Gastroesophageal sphincter (tissue), 4 donors: ENCODE data around the gene EIF5A. TPM values are rescaled to one million over a fixed set of nuclear protein-coding genes. Genes with fewer than 3 reads are reported as not detected.
"Not testable (repeated sequence)": the region's sequence is repeated elsewhere in the genome, so short reads cannot be mapped to it uniquely, and the experiment has no call there.

Experiments
- ATAC-seq: fragments of 150-250 bp; one replicate; pipeline ENCODE4 v1.9.1; 2016; ENCODE audit warnings: mild to moderate bottlenecking, moderate library complexity
- H3K27ac ChIP-seq, 4 donors: fragments of 200-600 bp; sonication (generic) in 3 of 4; 1 replicate in 3 of 4; 2 replicates in 1 of 4; pipeline ENCODE4 v1.5.1; 2016 to 2019
- H3K27me3 ChIP-seq: fragments of 200-600 bp; sonication (generic); one replicate; pipeline ENCODE4 v1.5.1; 2019
- H3K36me3 ChIP-seq, 2 donors: fragments of 200-600 bp; sonication (generic); one replicate each; pipeline ENCODE4 v1.5.1; 2019; ENCODE audit warnings: control low read depth in 1 of 2
- H3K4me1 ChIP-seq, 3 donors: fragments of 200-600 bp; sonication (generic); 1 replicate in 2 of 3; 2 replicates in 1 of 3; pipeline ENCODE4 v1.5.1; 2016 to 2019; ENCODE audit warnings: control low read depth in 2 of 3
- H3K4me3 ChIP-seq, 2 donors: fragments of 200-600 bp; sonication (generic); one replicate each; pipeline ENCODE4 v1.5.1; 2019; ENCODE audit warnings: mild to moderate bottlenecking in 1 of 2, moderate library complexity in 1 of 2
- H3K9me3 ChIP-seq, 3 donors: fragments of 200-600 bp; sonication (generic); one replicate each; pipeline ENCODE4 v1.5.1; 2017 to 2019; ENCODE audit warnings: control low read depth in 2 of 3
- CTCF ChIP-seq, 4 experiments: fragments of 200-600 bp in 2 of 4; fragments of 450-650 bp in 2 of 4; sonication (generic) in 1 of 4; IDR thresholded peaks; one replicate each; pipeline ENCODE4 v1.5.1; 2017 to 2019; ENCODE audit warnings: antibody characterized with exemption in 4 of 4, mild to moderate bottlenecking in 2 of 4, moderate library complexity in 2 of 4
- EP300 ChIP-seq: sonication (generic); formaldehyde crosslinking; IDR thresholded peaks from one replicate; pipeline ENCODE4 v1.6.1; 2017; ENCODE audit warnings: antibody characterized with exemption, mild to moderate bottlenecking
- POLR2A ChIP-seq, 2 donors: fragments of 450-650 bp; IDR thresholded peaks; one replicate each; pipeline ENCODE4 v1.6.1; 2017; ENCODE audit warnings: antibody characterized with exemption in 2 of 2, mild to moderate bottlenecking in 2 of 2, moderate library complexity in 1 of 2
- POLR2AphosphoS5 ChIP-seq: sonication (generic); formaldehyde crosslinking; IDR thresholded peaks from one replicate; pipeline ENCODE4 v1.6.1; 2017; ENCODE audit warnings: antibody characterized with exemption
- WGBS, 2 donors: methylation state at CpG; one replicate each; pipeline ENCODE4 v1.1.5; 2018; ENCODE audit warnings: low coverage in 1 of 2; 5-methylcytosine and 5-hydroxymethylcytosine counted together
- total RNA-seq, 4 donors: library from RNA; depleted of rRNA; stranded (reverse); fragments of >200 nt; gene quantifications; one replicate each; pipeline ENCODE4 v1.1.0, GENCODE V29; 2016

The EIF5A gene
- total RNA-seq, 4 donors from 2014 or later: 145 to 233 (median 183) TPM

GRCh38 chr17:7332111-7332510, 24.7 kb downstream of the EIF5A start:
- TF ChIP-seq CTCF (IDR thresholded peaks at IDR 0.05) (no peak), EP300 (no peak), POLR2AphosphoS5 (no peak), POLR2A (IDR thresholded peaks at IDR 0.05) (no peak)
- H3K27ac ChIP-seq: no peak overlapping the region
- H3K27me3 ChIP-seq: peaks cover 37% of the 10 kb centered on the region
- H3K36me3 ChIP-seq: peaks cover 0 to under 1% of the 10 kb centered on the region in 2 donors
- H3K4me1 ChIP-seq: peaks cover 0 to 29% (median 14%) of the 10 kb centered on the region in 3 donors
- no peaks in the 10 kb centered on the region for H3K9me3 ChIP-seq
- WGBS, 2 donors: 33 to 40% methylated on average over 2 to 3 of the region's 7 CpGs
- ATAC-seq: no peak
- no peak overlapping the region for H3K4me3 ChIP-seq

GRCh38 chr17:7332600-7333069, 25.2 kb downstream of the EIF5A start:
- not testable (repeated sequence) for H3K4me3 ChIP-seq, H3K9me3 ChIP-seq, H3K27ac ChIP-seq, ATAC-seq, H3K36me3 ChIP-seq
- H3K4me1 ChIP-seq: peaks cover 0 to 23% (median 14%) of the 10 kb centered on the region in 3 donors
- WGBS, 2 donors: 34 to 66% methylated on average over 8 to 13 of the region's 14 CpGs
- peaks cover 40% of the 10 kb centered on the region for H3K27me3 ChIP-seq

GRCh38 chr17:7334938-7335538, 27.6 kb downstream of the EIF5A start:
- 80% methylated on average over 2 of the region's 3 CpGs; no CpG with 5 or more reads in 1 of the 2 donors for WGBS, 2 donors
- H3K4me1 ChIP-seq: peaks cover 0 to 10% (median 6%) of the 10 kb centered on the region in 3 donors
- no peak for TF ChIP-seq POLR2A (IDR thresholded peaks at IDR 0.05)
- no peak overlapping the region for H3K27ac ChIP-seq
- H3K9me3 ChIP-seq: no peaks in the 10 kb centered on the region
- ATAC-seq: no peak
- H3K27me3 ChIP-seq: peaks cover 58% of the 10 kb centered on the region
- no peak overlapping the region for H3K4me3 ChIP-seq
- no peaks in the 10 kb centered on the region for H3K36me3 ChIP-seq

- not testable (repeated sequence) for ATAC-seq, H3K36me3 ChIP-seq, H3K4me3 ChIP-seq, H3K27ac ChIP-seq, H3K9me3 ChIP-seq, H3K4me1 ChIP-seq
- 44 to 73% methylated on average over 3 to 13 of the region's 13 CpGs for WGBS, 2 donors
- H3K27me3 ChIP-seq: peaks cover 63% of the 10 kb centered on the region
Observed at GRCh38 chr17:7335765-7336164, 28.3 kb downstream of the EIF5A start.

GRCh38 chr17:7336240-7337175, 29.1 kb downstream of the EIF5A start, which contains the start of gene ACAP1:
TSS of gene ACAP1 (plus strand) at chr17:7336529. CDS start at chr17:7336735, 206 bp downstream.
- Histone ChIP-seq H3K9me3 (no peaks in the 10 kb centered on the region), H3K4me1 (no peaks in the 10 kb centered on the region), H3K27ac (peak within 1 kb of the TSS in 1 of 4 donors; percentile 11), H3K27me3 (peaks cover 70% of the 10 kb centered on the region), H3K36me3 (no peaks in the 10 kb centered on the region), H3K4me3 (peak within 1 kb of the TSS in 1 of 2 donors; percentile 23)
- 39 to 43% methylated on average over 5 of the region's 17 CpGs for WGBS, 2 donors
- ATAC-seq: no peak
- TF ChIP-seq POLR2A (IDR thresholded peaks at IDR 0.05) (no peak), POLR2AphosphoS5 (no peak), CTCF (IDR thresholded peaks at IDR 0.05) (no peak), EP300 (no peak)

GRCh38 chr17:7337600-7337999, 30.2 kb downstream of the EIF5A start:
- H3K36me3 ChIP-seq, H3K27ac ChIP-seq, H3K4me1 ChIP-seq, ATAC-seq, H3K4me3 ChIP-seq, H3K9me3 ChIP-seq: not testable (repeated sequence)
- WGBS, 2 donors: 41 to 70% methylated on average over 2 to 3 of the region's 7 CpGs
- H3K27me3 ChIP-seq: peaks cover 81% of the 10 kb centered on the region
